GM12878 (cell line): Measurements from ENCODE around the gene ADARB1. TPM values are rescaled to one million over a fixed set of nuclear protein-coding genes. Genes with fewer than 3 reads are reported as not detected.

Experiments
- ATAC-seq: fragments of 200-7000 bp; cut with Tn5 transposase; 3 replicates; pipeline ENCODE4 v1.9.1; 2020; ENCODE audit warnings: mild to moderate bottlenecking, moderate library complexity
- BruUV-seq: library from RNA; stranded (reverse); fragments of 400-500 nt; replicated peaks from 2 replicates; lab custom pipeline; 2021; lab: Mats Ljungman, UMichigan
- CTCF ChIA-PET: fragments of 300-600 bp; sonication (Branson Sonifier 250); formaldehyde crosslinking; extraction: SDS; loops from one replicate; lab custom pipeline; 2021; ENCODE audit warnings: inconsistent platforms; lab: Yijun Ruan, JAX
- POLR2A ChIA-PET: fragments of 350-600 bp; formaldehyde crosslinking; extraction: SDS; loops from one replicate; lab custom pipeline; 2021; ENCODE audit warnings: inconsistent platforms; lab: Charles Lee
- RAD21 ChIA-PET: fragments of 300-600 bp; sonication (Branson Sonifier 250); formaldehyde crosslinking; loops from one replicate; lab custom pipeline; 2023; ENCODE audit warnings: antibody characterized with exemption; ENCODE audit not compliant: unreplicated experiment; lab: Charles Lee
- SMC1A ChIA-PET: fragments of 300-600 bp; sonication (Branson Sonifier 250); formaldehyde crosslinking; loops from one replicate; lab custom pipeline; 2023; ENCODE audit not compliant: unreplicated experiment, uncharacterized antibody; lab: Charles Lee
- DNase-seq: peaks from one replicate; pipeline ENCODE4 v3.0.0-alpha.2; 2011; ENCODE audit warnings: low read depth, low spot score
- FAIRE-seq: peaks from 3 replicates; lab custom pipeline; 2011; peaks lifted over from hg19 to GRCh38; lab: Jason Lieb, UNC
- H2AFZ ChIP-seq: 2 replicates; pipeline ENCODE4 v1.6.0; 2011; ENCODE audit warnings: low read depth, low read length, control low read depth; ENCODE audit not compliant: control insufficient read depth
- H3K27ac ChIP-seq: 2 replicates; pipeline ENCODE4 v1.5.1; 2011; ENCODE audit warnings: control low read depth; ENCODE audit not compliant: control insufficient read depth, insufficient read depth
- H3K27me3 ChIP-seq, 2 experiments: replicated peaks in 1 of 2; 2 replicates each; pipeline versions ENCODE4 v1.6.0 to v1.6.1; 2011; ENCODE audit warnings: low read length in 1 of 2; ENCODE audit not compliant: control insufficient read depth in 2 of 2, insufficient read depth in 2 of 2
- H3K36me3 ChIP-seq, 2 experiments: 2 replicates each; pipeline ENCODE4 v1.5.1; 2011; ENCODE audit warnings: low read length in 1 of 2; ENCODE audit not compliant: control insufficient read depth in 2 of 2, insufficient read depth in 2 of 2
- H3K4me1 ChIP-seq: 2 replicates; pipeline ENCODE4 v1.6.1; 2011; ENCODE audit warnings: mild to moderate bottlenecking, low read length, moderate library complexity, mixed read lengths; ENCODE audit not compliant: control insufficient read depth, insufficient read depth
- H3K4me2 ChIP-seq: 2 replicates; pipeline ENCODE4 v1.6.0; 2011; ENCODE audit warnings: control low read depth; ENCODE audit not compliant: control insufficient read depth, insufficient read depth
- H3K4me3 ChIP-seq: fragments of 200-600 bp; sonication (generic); 2 replicates; pipeline ENCODE4 v1.5.1; 2016
- H3K79me2 ChIP-seq: 2 replicates; pipeline ENCODE4 v1.6.0; 2011; ENCODE audit warnings: low read length; ENCODE audit not compliant: control insufficient read depth, insufficient read depth
- H3K9ac ChIP-seq: 2 replicates; pipeline ENCODE4 v1.8.0; 2011; ENCODE audit warnings: low read length, control low read depth, mixed read lengths; ENCODE audit not compliant: control insufficient read depth, insufficient read depth
- H3K9me3 ChIP-seq: replicated peaks from 3 replicates; pipeline ENCODE4 v1.5.1; 2011; ENCODE audit warnings: mild to moderate bottlenecking, low read length; ENCODE audit not compliant: control insufficient read depth, insufficient read depth
- H4K20me1 ChIP-seq: 2 replicates; pipeline ENCODE4 v1.6.0; 2011; ENCODE audit not compliant: control insufficient read depth, insufficient read depth
- CBX3 ChIP-seq: fragments of 200-600 bp; sonication (generic); IDR thresholded peaks from 2 replicates; pipeline ENCODE4 v1.6.1; 2016; ENCODE audit warnings: low read depth, borderline replicate concordance
- CEBPZ ChIP-seq: fragments of 150-350 bp; IDR thresholded peaks from 2 replicates; pipeline ENCODE4 v1.6.1; 2016; ENCODE audit warnings: low read depth, low read length
- FOS ChIP-seq: IDR thresholded peaks from 3 replicates; pipeline ENCODE4 v1.6.1; 2011; ENCODE audit warnings: borderline replicate concordance; ENCODE audit not compliant: insufficient read length; ENCODE audit errors: extremely low read depth
- MYC ChIP-seq: IDR thresholded peaks from 2 replicates; pipeline ENCODE4 v1.6.1; 2011; ENCODE audit warnings: mild to moderate bottlenecking, low read length, moderate library complexity, inconsistent platforms; ENCODE audit not compliant: insufficient read depth, insufficient replicate concordance, insufficient read length, severe bottlenecking
- SPI1 ChIP-seq: IDR thresholded peaks from 2 replicates; pipeline ENCODE4 v1.6.1; 2011; ENCODE audit warnings: low read depth, mild to moderate bottlenecking, low read length, moderate library complexity, borderline replicate concordance; ENCODE audit not compliant: insufficient read depth
- SREBF1 ChIP-seq: IDR thresholded peaks from 2 replicates; pipeline ENCODE4 v1.6.1; 2012; ENCODE audit warnings: mild to moderate bottlenecking, low read length
- WGBS: methylation state at CpG from one replicate; pipeline ENCODE4 v1.1.6; 2016; ENCODE audit warnings: low lambda C conversion rate; ENCODE audit not compliant: insufficient replicate concordance, insufficient coverage; ENCODE audit errors: missing lambda C conversion rate; 5-methylcytosine and 5-hydroxymethylcytosine counted together
- in situ Hi-C: fragments of 300-500 bp; cut with MboI; formaldehyde crosslinking; loops from 9 replicates; pipeline ENCODE4 v1.14.3; 2018; ENCODE audit warnings: mixed read lengths
- intact Hi-C: fragments of 100-400 bp; cut with micrococcal nuclease; formaldehyde crosslinking; loops from one replicate; pipeline ENCODE4 v1.14.2; 2022; ENCODE audit not compliant: unreplicated experiment
- polyA plus RNA-seq, 11 experiments: library from polyadenylated mRNA; depleted of rRNA in 4 of 11; unstranded in 6 of 11; stranded (reverse) in 5 of 11; fragments of >200 nt; fragmentation: Nextera tagmentation in 4 of 11; fragmentation: Illumina TruSeq in 1 of 11; extraction: Ambion mirVana in 4 of 11; extraction: Trizol in 1 of 11; gene quantifications; 1 replicate in 1 of 11; 2 replicates in 10 of 11; pipeline versions ENCODE4 v1.2.1 to v1.2.3, GENCODE V29; 2011 to 2016; ENCODE audit warnings: inconsistent platforms in 2 of 11, missing spikeins in 2 of 11, low read depth in 1 of 11
- total RNA-seq, 4 experiments: library from RNA; depleted of rRNA in 3 of 4; stranded (reverse); fragments of >200 nt in 3 of 4; fragmentation: Illumina TruSeq in 1 of 4; extraction: Trizol in 1 of 4; gene quantifications; 2 replicates each; pipeline versions ENCODE4 v1.2.1 to v1.2.3, GENCODE V29; 2013 to 2021
- TF ChIP-seq, protein P1 (sequence below): fragments of 150-350 bp; IDR thresholded peaks from 2 replicates; pipeline ENCODE4 v1.6.1; 2014; ENCODE audit warnings: mild to moderate bottlenecking, low read depth, low read length
- TF ChIP-seq, protein P2 (sequence below): fragments of 450-650 bp; IDR thresholded peaks from 2 replicates; pipeline ENCODE4 v1.6.1; 2017; ENCODE audit warnings: mild to moderate bottlenecking, moderate library complexity

The ADARB1 gene
- total and polyA plus RNA-seq, 10 of the 15 experiments (the other 5 are each of a cell fraction or from before 2014, with no cell fraction given) = 5.7 to 61.7 (median 25.3) TPM

DNA sequence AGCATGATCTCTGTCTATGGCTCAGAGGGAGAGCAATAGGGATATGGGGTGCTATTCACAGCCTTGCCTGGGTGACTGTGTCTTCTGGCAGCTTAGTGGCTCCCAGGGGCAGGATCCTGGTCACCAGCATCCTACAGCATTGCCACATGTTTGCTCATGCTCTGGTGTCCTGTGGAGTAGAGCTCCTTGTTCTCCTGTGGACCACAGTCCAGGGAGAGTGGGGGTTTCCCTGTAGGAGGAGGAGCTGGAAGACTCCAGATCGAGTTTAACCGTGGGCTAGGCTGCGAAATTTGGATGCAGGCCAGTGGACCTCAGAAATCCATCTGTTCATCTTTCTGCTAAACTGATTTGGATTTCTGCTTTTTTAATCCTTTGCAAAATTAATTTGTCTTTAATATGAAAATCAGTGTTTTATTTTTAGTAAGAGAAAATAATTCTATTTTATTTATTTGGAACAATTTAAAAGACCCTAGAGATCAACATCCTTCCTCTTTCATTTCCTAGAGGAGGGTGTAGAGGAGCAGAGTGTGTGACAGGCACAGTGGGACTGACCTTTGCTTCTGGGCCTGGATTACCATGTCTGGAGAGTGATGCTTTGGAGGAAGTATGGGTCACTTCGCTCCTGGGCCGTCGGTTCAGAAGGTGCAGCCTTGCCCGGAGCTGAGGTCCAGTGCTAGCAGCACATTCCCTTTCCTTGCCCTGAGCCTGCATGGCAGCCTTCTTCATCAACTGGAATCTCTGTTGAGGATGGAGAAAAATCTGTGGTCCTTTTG, 17.4 kb downstream of the ADARB1 start:
- Histone ChIP-seq H3K27me3 (peaks cover 0 to 7% of the 10 kb centered on the region in 2 experiments; a peak in 2 of 4 replicates), H3K9me3 (no peaks in the 10 kb centered on the region), H3K4me1 (no peaks in the 10 kb centered on the region; the same call in 1 of the 2 replicates), H3K4me2 (no peak overlapping the region), H3K9ac (no peak overlapping the region), H2AFZ (no peak overlapping the region), H3K36me3 (no peaks in the 10 kb centered on the region; a peak in 1 of 4 replicates), H3K79me2 (no peaks in the 10 kb centered on the region), H3K27ac (no peak overlapping the region), H3K4me3 (no peak overlapping the region), H4K20me1 (no peaks in the 10 kb centered on the region)
- ATAC-seq (no peak; the same call in 2 of the 3 replicates), DNase-seq (no peak), FAIRE-seq (no peak)
- in situ Hi-C loops = no loop called here
- POLR2A ChIA-PET = no interaction called here
- CTCF ChIA-PET = interaction anchor here (0.9 to 3.1 kb wide), 9 partner anchors 7 to 49 kb away, joined by 3 to 22 read pairs (median 5); no protein-coding TSS in a partner anchor
- RAD21 ChIA-PET = interaction anchor here (0.6 to 12.2 kb wide), 2 partner anchors 36 to 1283 kb away, joined by 3 to 134 read pairs; no protein-coding TSS in a partner anchor
- WGBS = 25% methylated on average over 7 of the region's 7 CpGs
- SMC1A ChIA-PET = interaction anchor here (0.8 to 2.2 kb wide), 3 partner anchors 11 to 142 kb away, joined by 3 to 6 read pairs (median 3); no protein-coding TSS in a partner anchor
- BruUV-seq = no TSS peak
- intact Hi-C loops = no loop called here
- TF ChIP-seq MYC (no peak), CBX3 (no peak), CEBPZ (no peak), SREBF1 (no peak), FOS (no peak), SPI1 (no peak)
- TF ChIP-seq, protein P1, sequence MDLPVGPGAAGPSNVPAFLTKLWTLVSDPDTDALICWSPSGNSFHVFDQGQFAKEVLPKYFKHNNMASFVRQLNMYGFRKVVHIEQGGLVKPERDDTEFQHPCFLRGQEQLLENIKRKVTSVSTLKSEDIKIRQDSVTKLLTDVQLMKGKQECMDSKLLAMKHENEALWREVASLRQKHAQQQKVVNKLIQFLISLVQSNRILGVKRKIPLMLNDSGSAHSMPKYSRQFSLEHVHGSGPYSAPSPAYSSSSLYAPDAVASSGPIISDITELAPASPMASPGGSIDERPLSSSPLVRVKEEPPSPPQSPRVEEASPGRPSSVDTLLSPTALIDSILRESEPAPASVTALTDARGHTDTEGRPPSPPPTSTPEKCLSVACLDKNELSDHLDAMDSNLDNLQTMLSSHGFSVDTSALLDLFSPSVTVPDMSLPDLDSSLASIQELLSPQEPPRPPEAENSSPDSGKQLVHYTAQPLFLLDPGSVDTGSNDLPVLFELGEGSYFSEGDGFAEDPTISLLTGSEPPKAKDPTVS = no peak
- TF ChIP-seq, protein P2, sequence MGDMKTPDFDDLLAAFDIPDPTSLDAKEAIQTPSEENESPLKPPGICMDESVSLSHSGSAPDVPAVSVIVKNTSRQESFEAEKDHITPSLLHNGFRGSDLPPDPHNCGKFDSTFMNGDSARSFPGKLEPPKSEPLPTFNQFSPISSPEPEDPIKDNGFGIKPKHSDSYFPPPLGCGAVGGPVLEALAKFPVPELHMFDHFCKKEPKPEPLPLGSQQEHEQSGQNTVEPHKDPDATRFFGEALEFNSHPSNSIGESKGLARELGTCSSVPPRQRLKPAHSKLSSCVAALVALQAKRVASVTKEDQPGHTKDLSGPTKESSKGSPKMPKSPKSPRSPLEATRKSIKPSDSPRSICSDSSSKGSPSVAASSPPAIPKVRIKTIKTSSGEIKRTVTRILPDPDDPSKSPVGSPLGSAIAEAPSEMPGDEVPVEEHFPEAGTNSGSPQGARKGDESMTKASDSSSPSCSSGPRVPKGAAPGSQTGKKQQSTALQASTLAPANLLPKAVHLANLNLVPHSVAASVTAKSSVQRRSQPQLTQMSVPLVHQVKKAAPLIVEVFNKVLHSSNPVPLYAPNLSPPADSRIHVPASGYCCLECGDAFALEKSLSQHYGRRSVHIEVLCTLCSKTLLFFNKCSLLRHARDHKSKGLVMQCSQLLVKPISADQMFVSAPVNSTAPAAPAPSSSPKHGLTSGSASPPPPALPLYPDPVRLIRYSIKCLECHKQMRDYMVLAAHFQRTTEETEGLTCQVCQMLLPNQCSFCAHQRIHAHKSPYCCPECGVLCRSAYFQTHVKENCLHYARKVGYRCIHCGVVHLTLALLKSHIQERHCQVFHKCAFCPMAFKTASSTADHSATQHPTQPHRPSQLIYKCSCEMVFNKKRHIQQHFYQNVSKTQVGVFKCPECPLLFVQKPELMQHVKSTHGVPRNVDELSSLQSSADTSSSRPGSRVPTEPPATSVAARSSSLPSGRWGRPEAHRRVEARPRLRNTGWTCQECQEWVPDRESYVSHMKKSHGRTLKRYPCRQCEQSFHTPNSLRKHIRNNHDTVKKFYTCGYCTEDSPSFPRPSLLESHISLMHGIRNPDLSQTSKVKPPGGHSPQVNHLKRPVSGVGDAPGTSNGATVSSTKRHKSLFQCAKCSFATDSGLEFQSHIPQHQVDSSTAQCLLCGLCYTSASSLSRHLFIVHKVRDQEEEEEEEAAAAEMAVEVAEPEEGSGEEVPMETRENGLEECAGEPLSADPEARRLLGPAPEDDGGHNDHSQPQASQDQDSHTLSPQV = no peak
